OCI-LY1 (cell line): ENCODE measurements around the gene USP6NL.

Experiments used
- H2AFZ ChIP-seq: fragments of 200-600 bp; sonication (generic), shearing (Covaris generic); 2 replicates; pipeline ENCODE4 v1.6.0; 2014; ENCODE audit warnings: antibody characterized with exemption, mild to moderate bottlenecking, low read length
- H3F3A ChIP-seq: fragments of 200-600 bp; sonication (generic), shearing (Covaris generic); 2 replicates; pipeline ENCODE4 v1.6.0; 2014; ENCODE audit warnings: mild to moderate bottlenecking, antibody characterized with exemption, low read length, moderate library complexity; ENCODE audit not compliant: insufficient read depth
- H3K27ac ChIP-seq: fragments of 200-600 bp; sonication (generic); 2 replicates; pipeline ENCODE4 v1.5.1; 2014; ENCODE audit warnings: low read length, mixed run types, mild to moderate bottlenecking, low read depth; ENCODE audit not compliant: poor library complexity, severe bottlenecking
- H3K27me3 ChIP-seq: fragments of 200-600 bp; sonication (generic); 2 replicates; pipeline ENCODE4 v1.6.0; 2014; ENCODE audit warnings: antibody characterized with exemption, mild to moderate bottlenecking, low read length, moderate library complexity; ENCODE audit not compliant: insufficient read depth
- H3K36me3 ChIP-seq: fragments of 200-600 bp; sonication (generic); 2 replicates; pipeline ENCODE4 v1.6.1; 2014; ENCODE audit warnings: mild to moderate bottlenecking, antibody characterized with exemption, low read length, moderate library complexity, mixed read lengths; ENCODE audit not compliant: insufficient read depth
- H3K4me1 ChIP-seq: fragments of 200-600 bp; sonication (generic); 2 replicates; pipeline ENCODE4 v1.5.1; 2014; ENCODE audit warnings: mild to moderate bottlenecking, low read length, moderate library complexity; ENCODE audit not compliant: insufficient read depth, severe bottlenecking
- H3K4me2 ChIP-seq: fragments of 200-600 bp; sonication (generic), shearing (Covaris generic); 2 replicates; pipeline ENCODE4 v1.6.1; 2014; ENCODE audit warnings: low read length
- H3K4me3 ChIP-seq: fragments of 200-600 bp; sonication (generic); 2 replicates; pipeline ENCODE4 v1.5.1; 2014; ENCODE audit warnings: low read length, low read depth, mild to moderate bottlenecking, mixed read lengths; ENCODE audit not compliant: poor library complexity, severe bottlenecking
- H3K79me2 ChIP-seq: fragments of 200-600 bp; shearing (Covaris generic); 2 replicates; pipeline ENCODE4 v1.6.1; 2016; ENCODE audit warnings: mixed run types, low read length, mixed read lengths; ENCODE audit not compliant: insufficient read depth
- H3K9ac ChIP-seq: fragments of 200-600 bp; sonication (generic), shearing (Covaris generic); 2 replicates; pipeline ENCODE4 v1.6.1; 2014; ENCODE audit warnings: mild to moderate bottlenecking, low read length, mixed read lengths
- H3K9me2 ChIP-seq: fragments of 200-600 bp; sonication (generic), shearing (Covaris generic); 2 replicates; pipeline ENCODE4 v1.6.1; 2014; ENCODE audit warnings: low read depth, mild to moderate bottlenecking, low read length, mixed read lengths
- H3K9me3 ChIP-seq: fragments of 200-600 bp; shearing (Covaris generic); 2 replicates; pipeline ENCODE4 v1.6.1; 2014; ENCODE audit warnings: low read length, mixed read lengths
- H4K20me1 ChIP-seq: fragments of 200-600 bp; sonication (generic), shearing (Covaris generic); 2 replicates; pipeline ENCODE4 v1.6.0; 2016; ENCODE audit warnings: mild to moderate bottlenecking, low read length; ENCODE audit not compliant: insufficient read depth
- EZH2 ChIP-seq: fragments of 200-600 bp; sonication (generic), shearing (Covaris generic); IDR thresholded peaks from 2 replicates; pipeline ENCODE4 v1.8.0; 2017; ENCODE audit warnings: borderline replicate concordance, mixed run types, mild to moderate bottlenecking, antibody characterized with exemption, low read length, moderate library complexity, mixed read lengths
- TF ChIP-seq, protein P1 (sequence below): fragments of 200-600 bp; sonication (generic), shearing (Covaris generic); IDR thresholded peaks from 2 replicates; pipeline ENCODE4 v1.5.1; 2017; ENCODE audit warnings: mild to moderate bottlenecking, antibody characterized with exemption, low read length, moderate library complexity, mixed read lengths

Gene USP6NL

DNA sequence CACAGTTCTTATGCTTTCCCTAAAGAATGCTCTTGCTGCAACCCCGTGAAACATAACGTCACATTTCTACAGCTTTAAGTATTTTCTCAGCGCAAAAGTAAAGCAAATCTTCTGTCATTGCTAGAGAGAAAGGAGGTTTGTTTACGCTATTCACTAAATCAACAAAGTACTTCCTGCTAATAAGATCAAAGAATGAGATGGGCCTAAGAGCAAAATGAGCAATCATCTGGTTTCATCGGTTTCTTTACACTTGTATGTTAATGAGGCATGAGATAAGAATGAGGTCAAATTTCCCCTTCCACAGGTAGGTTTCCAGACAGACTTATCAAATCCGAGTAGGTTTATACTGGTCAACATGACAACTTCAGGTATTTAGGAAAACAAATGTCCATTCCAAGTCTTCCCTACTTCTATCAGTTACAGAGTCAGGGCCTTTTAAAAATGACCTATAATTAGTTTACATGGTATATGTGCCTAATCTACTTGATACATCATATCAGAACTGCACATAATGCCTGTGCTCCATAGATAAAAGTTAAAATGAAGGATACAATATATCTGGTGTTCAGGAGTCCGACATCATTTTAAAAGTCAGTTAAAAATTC is 8.4 kb downstream of the USP6NL start:
- peaks cover 70% of the 10 kb centered on the region for H3K79me2 ChIP-seq
- H3K4me2 ChIP-seq, result peak overlapping the region; percentile 8; the same call in 1 of the 2 replicates
- no peaks in the 10 kb centered on the region for H4K20me1 ChIP-seq
- H3K27me3 ChIP-seq, result no peaks in the 10 kb centered on the region
- H3K9ac ChIP-seq, result no peak overlapping the region
- H3F3A ChIP-seq, result no peaks in the 10 kb centered on the region
- no peak overlapping the region for H3K4me3 ChIP-seq
- no peaks in the 10 kb centered on the region for H3K9me2 ChIP-seq
- no peaks in the 10 kb centered on the region for H3K9me3 ChIP-seq
- TF ChIP-seq EZH2, result no peak
- TF ChIP-seq, protein P1, sequence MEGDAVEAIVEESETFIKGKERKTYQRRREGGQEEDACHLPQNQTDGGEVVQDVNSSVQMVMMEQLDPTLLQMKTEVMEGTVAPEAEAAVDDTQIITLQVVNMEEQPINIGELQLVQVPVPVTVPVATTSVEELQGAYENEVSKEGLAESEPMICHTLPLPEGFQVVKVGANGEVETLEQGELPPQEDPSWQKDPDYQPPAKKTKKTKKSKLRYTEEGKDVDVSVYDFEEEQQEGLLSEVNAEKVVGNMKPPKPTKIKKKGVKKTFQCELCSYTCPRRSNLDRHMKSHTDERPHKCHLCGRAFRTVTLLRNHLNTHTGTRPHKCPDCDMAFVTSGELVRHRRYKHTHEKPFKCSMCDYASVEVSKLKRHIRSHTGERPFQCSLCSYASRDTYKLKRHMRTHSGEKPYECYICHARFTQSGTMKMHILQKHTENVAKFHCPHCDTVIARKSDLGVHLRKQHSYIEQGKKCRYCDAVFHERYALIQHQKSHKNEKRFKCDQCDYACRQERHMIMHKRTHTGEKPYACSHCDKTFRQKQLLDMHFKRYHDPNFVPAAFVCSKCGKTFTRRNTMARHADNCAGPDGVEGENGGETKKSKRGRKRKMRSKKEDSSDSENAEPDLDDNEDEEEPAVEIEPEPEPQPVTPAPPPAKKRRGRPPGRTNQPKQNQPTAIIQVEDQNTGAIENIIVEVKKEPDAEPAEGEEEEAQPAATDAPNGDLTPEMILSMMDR, result no peak
- H3K36me3 ChIP-seq, result no peaks in the 10 kb centered on the region
- H2AFZ ChIP-seq, result no peak overlapping the region
- no peak overlapping the region for H3K27ac ChIP-seq
- peaks cover 64% of the 10 kb centered on the region for H3K4me1 ChIP-seq

DNA sequence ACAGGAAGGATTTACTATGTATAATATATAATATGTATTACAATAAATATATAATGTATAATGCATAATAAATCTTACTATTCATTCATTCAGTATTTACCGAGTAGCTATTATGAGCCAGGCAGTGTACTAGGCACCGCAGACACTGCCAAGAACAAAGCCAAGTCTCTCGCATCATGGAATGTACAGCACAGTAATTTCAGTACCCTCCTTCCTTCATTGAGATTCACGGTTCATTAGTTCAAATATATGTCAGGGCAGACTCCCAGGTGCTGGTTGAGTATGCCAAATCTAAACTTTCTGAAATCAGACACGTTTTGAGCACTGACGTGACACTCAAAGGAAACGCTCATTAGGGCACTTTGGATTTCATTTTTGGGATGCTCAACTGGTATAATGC is 9.1 kb downstream of the USP6NL start:
- Histone ChIP-seq H3K36me3 (no peaks in the 10 kb centered on the region), H3K9ac (no peak overlapping the region), H3K27ac (no peak overlapping the region), H3K27me3 (no peaks in the 10 kb centered on the region), H4K20me1 (no peaks in the 10 kb centered on the region), H3F3A (no peaks in the 10 kb centered on the region), H3K4me1 (peaks cover 60% of the 10 kb centered on the region), H2AFZ (no peak overlapping the region), H3K9me3 (no peaks in the 10 kb centered on the region), H3K4me2 (peak overlapping the region; percentile 8; the same call in 1 of the 2 replicates), H3K4me3 (no peak overlapping the region), H3K9me2 (no peaks in the 10 kb centered on the region), H3K79me2 (peaks cover 68% of the 10 kb centered on the region)
- TF ChIP-seq, protein P1, result no peak
- no peak for TF ChIP-seq EZH2

DNA sequence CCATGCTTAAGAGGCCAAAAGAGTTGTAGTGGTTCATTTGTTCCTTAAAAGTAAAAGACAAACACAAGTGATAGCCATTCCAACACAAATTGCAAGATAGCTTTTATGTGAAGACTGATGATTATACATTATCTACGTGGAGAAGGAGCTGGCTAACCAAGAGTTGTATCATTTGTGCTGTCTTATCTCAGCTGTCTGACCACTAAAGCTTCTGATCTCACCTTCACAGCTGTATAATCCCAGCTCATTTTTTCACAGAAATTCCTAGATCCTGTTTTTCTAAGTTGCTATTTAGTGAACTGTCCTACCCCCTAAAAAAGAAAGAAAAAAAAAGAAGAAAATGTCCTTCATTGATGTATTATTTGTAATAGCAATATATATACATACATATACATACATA is 9.8 kb downstream of the USP6NL start:
- Histone ChIP-seq H3F3A (no peaks in the 10 kb centered on the region), H4K20me1 (no peaks in the 10 kb centered on the region), H3K27ac (no peak overlapping the region), H3K9me2 (no peaks in the 10 kb centered on the region), H2AFZ (no peak overlapping the region), H3K4me2 (no peak overlapping the region), H3K9me3 (no peaks in the 10 kb centered on the region), H3K4me1 (peaks cover 58% of the 10 kb centered on the region), H3K36me3 (no peaks in the 10 kb centered on the region), H3K9ac (no peak overlapping the region), H3K79me2 (peaks cover 65% of the 10 kb centered on the region), H3K27me3 (no peaks in the 10 kb centered on the region), H3K4me3 (no peak overlapping the region)
- no peak for TF ChIP-seq EZH2
- TF ChIP-seq, protein P1, result no peak
